Mesendoderm (in vitro differentiated cells): ENCODE results near the gene FOXP1.
A peak's percentile ranks its signal among the peaks of the same experiment; 100 is the strongest.

Experiments used
- DNase-seq: peaks from one replicate; pipeline ENCODE4 v3.0.0; 2013
- H2AK5ac ChIP-seq: 2 replicates; pipeline ENCODE4 v1.6.1; 2013; ENCODE audit warnings: low read length, inconsistent platforms
- H2BK120ac ChIP-seq: 2 replicates; pipeline ENCODE4 v1.6.1; 2013; ENCODE audit warnings: low read depth, mild to moderate bottlenecking, low read length, moderate library complexity, mixed read lengths
- H2BK15ac ChIP-seq: replicated peaks from 2 replicates; pipeline ENCODE4 v1.6.1; 2013; ENCODE audit warnings: low read depth, mild to moderate bottlenecking, moderate library complexity
- H2BK5ac ChIP-seq: 2 replicates; pipeline ENCODE4 v1.6.1; 2013; ENCODE audit warnings: low read length, inconsistent platforms
- H3K18ac ChIP-seq: 2 replicates; pipeline ENCODE4 v1.6.1; 2013; ENCODE audit warnings: mild to moderate bottlenecking, low read length, mixed read lengths
- H3K23ac ChIP-seq: one replicate; pipeline ENCODE4 v1.6.1; 2013; ENCODE audit warnings: low read length
- H3K27ac ChIP-seq: 2 replicates; pipeline ENCODE4 v1.5.1; 2013; ENCODE audit warnings: low read depth, mild to moderate bottlenecking, inconsistent platforms, low read length, moderate library complexity
- H3K27me3 ChIP-seq: 2 replicates; pipeline ENCODE4 v1.6.1; 2013; ENCODE audit warnings: low read length, control low read depth, mild to moderate bottlenecking, inconsistent platforms; ENCODE audit not compliant: insufficient read depth, poor library complexity
- H3K36me3 ChIP-seq: 2 replicates; pipeline ENCODE4 v1.6.1; 2013; ENCODE audit warnings: low read length, inconsistent platforms; ENCODE audit not compliant: control insufficient read depth, insufficient read depth
- H3K4ac ChIP-seq: one replicate; pipeline ENCODE4 v1.6.1; 2013; ENCODE audit warnings: low read depth, mild to moderate bottlenecking, low read length, moderate library complexity
- H3K4me1 ChIP-seq: 2 replicates; pipeline ENCODE4 v1.6.1; 2013; ENCODE audit warnings: low read depth, low read length, inconsistent platforms; ENCODE audit not compliant: control insufficient read depth
- H3K4me2 ChIP-seq: 2 replicates; pipeline ENCODE4 v1.6.1; 2013; ENCODE audit warnings: low read length
- H3K4me3 ChIP-seq: 2 replicates; pipeline ENCODE4 v1.5.1; 2013; ENCODE audit warnings: mild to moderate bottlenecking, low read length
- H3K56ac ChIP-seq: one replicate; pipeline ENCODE4 v1.6.1; 2013; ENCODE audit warnings: low read length
- H3K79me1 ChIP-seq: 2 replicates; pipeline ENCODE4 v1.6.1; 2013; ENCODE audit warnings: low read length, inconsistent platforms
- H3K79me2 ChIP-seq: 2 replicates; pipeline ENCODE4 v1.6.1; 2013; ENCODE audit warnings: mild to moderate bottlenecking, low read length; ENCODE audit not compliant: control insufficient read depth, insufficient read depth
- H3K9ac ChIP-seq: 2 replicates; pipeline ENCODE4 v1.6.1; 2013; ENCODE audit warnings: low read length, inconsistent platforms
- H4K5ac ChIP-seq: one replicate; pipeline ENCODE4 v1.6.1; 2013; ENCODE audit warnings: low read length
- H4K8ac ChIP-seq: one replicate; pipeline ENCODE4 v1.6.1; 2013; ENCODE audit warnings: low read depth, mild to moderate bottlenecking, control low read depth, low read length, moderate library complexity
- WGBS: extraction: QIAGEN DNeasy Blood & Tissue Kit; methylation state at CpG from one replicate; pipeline ENCODE4 v1.1.7; 2013; ENCODE audit warnings: low lambda C conversion rate, missing lambda C conversion rate; ENCODE audit not compliant: insufficient coverage; ENCODE audit errors: extremely low coverage; 5-methylcytosine and 5-hydroxymethylcytosine counted together

Gene FOXP1

GRCh38 chr3:71130471-71131374, 452.8 kb downstream of the FOXP1 start:
- no peaks in the 10 kb centered on the region for H3K79me1 ChIP-seq
- H2BK120ac ChIP-seq, result peak overlapping the region; percentile 85
- no peak overlapping the region for H4K8ac ChIP-seq
- peak overlapping the region; percentile 65 for H3K18ac ChIP-seq
- peak overlapping the region; percentile 18 for H3K4me2 ChIP-seq
- no peak overlapping the region for H2BK5ac ChIP-seq
- peak overlapping the region; percentile 76 for H2BK15ac ChIP-seq
- no CpG with 5 or more reads among the region's 19 CpGs for WGBS
- H4K5ac ChIP-seq, result no peak overlapping the region
- H3K9ac ChIP-seq, result peak overlapping the region; percentile 35
- no peaks in the 10 kb centered on the region for H3K36me3 ChIP-seq
- H3K27me3 ChIP-seq, result no peaks in the 10 kb centered on the region
- H3K4ac ChIP-seq, result peak overlapping the region; percentile 55
- H3K4me3 ChIP-seq, result no peak overlapping the region
- no peak overlapping the region for H2AK5ac ChIP-seq
- peak overlapping the region; percentile 69 for H3K27ac ChIP-seq
- H3K79me2 ChIP-seq, result no peaks in the 10 kb centered on the region
- H3K4me1 ChIP-seq, result peaks cover 3% of the 10 kb centered on the region
- H3K56ac ChIP-seq, result peak overlapping the region; percentile 59
- DNase-seq, result peak; percentile 67
- H3K23ac ChIP-seq, result no peak overlapping the region

- peak overlapping the region; percentile 59 for H3K56ac ChIP-seq
- no peaks in the 10 kb centered on the region for H3K27me3 ChIP-seq
- H3K18ac ChIP-seq, result peak overlapping the region; percentile 65
- no peak overlapping the region for H2BK5ac ChIP-seq
- no peaks in the 10 kb centered on the region for H3K79me2 ChIP-seq
- no peak overlapping the region for H4K8ac ChIP-seq
- H4K5ac ChIP-seq, result no peak overlapping the region
- H3K4ac ChIP-seq, result peak overlapping the region; percentile 55
- no peak overlapping the region for H2AK5ac ChIP-seq
- H3K23ac ChIP-seq, result no peak overlapping the region
- no peak overlapping the region for H3K4me3 ChIP-seq
- peak overlapping the region; percentile 76 for H2BK15ac ChIP-seq
- peak overlapping the region; percentile 35 for H3K9ac ChIP-seq
- DNase-seq, result peak; percentile 41
- H3K79me1 ChIP-seq, result no peaks in the 10 kb centered on the region
- H3K27ac ChIP-seq, result peak overlapping the region; percentile 69
- WGBS, result no CpG with 5 or more reads among the region's 13 CpGs
- H2BK120ac ChIP-seq, result peak overlapping the region; percentile 85
- H3K4me1 ChIP-seq, result peaks cover 3% of the 10 kb centered on the region
- H3K4me2 ChIP-seq, result peak overlapping the region; percentile 18
- no peaks in the 10 kb centered on the region for H3K36me3 ChIP-seq
These were observed 453.7 kb downstream of the FOXP1 start for GRCh38 chr3:71129611-71130431.

GRCh38 chr3:71128961-71129360, 454.6 kb downstream of the FOXP1 start:
- no peak overlapping the region for H3K18ac ChIP-seq
- peaks cover 3% of the 10 kb centered on the region for H3K4me1 ChIP-seq
- H4K8ac ChIP-seq, result no peak overlapping the region
- no peak overlapping the region for H3K4me3 ChIP-seq
- no peak overlapping the region for H2AK5ac ChIP-seq
- no peak overlapping the region for H2BK15ac ChIP-seq
- DNase-seq, result no peak
- H2BK120ac ChIP-seq, result no peak overlapping the region
- H3K27ac ChIP-seq, result no peak overlapping the region
- no CpG with 5 or more reads among the region's 6 CpGs for WGBS
- no peak overlapping the region for H3K4ac ChIP-seq
- no peaks in the 10 kb centered on the region for H3K36me3 ChIP-seq
- H3K9ac ChIP-seq, result no peak overlapping the region
- no peaks in the 10 kb centered on the region for H3K79me2 ChIP-seq
- no peaks in the 10 kb centered on the region for H3K79me1 ChIP-seq
- H3K23ac ChIP-seq, result no peak overlapping the region
- H2BK5ac ChIP-seq, result no peak overlapping the region
- no peak overlapping the region for H4K5ac ChIP-seq
- no peaks in the 10 kb centered on the region for H3K27me3 ChIP-seq
- no peak overlapping the region for H3K4me2 ChIP-seq
- H3K56ac ChIP-seq, result no peak overlapping the region

- no CpG with 5 or more reads among the region's 7 CpGs for WGBS
- Histone ChIP-seq H3K4me1 (peaks cover 3% of the 10 kb centered on the region), H3K79me1 (no peaks in the 10 kb centered on the region), H3K18ac (peak overlapping the region; percentile 80), H3K9ac (no peak overlapping the region), H2BK5ac (no peak overlapping the region), H2BK120ac (peak overlapping the region; percentile 78), H3K27me3 (no peaks in the 10 kb centered on the region), H4K8ac (no peak overlapping the region), H3K56ac (no peak overlapping the region), H2AK5ac (no peak overlapping the region), H3K36me3 (no peaks in the 10 kb centered on the region), H3K4me2 (no peak overlapping the region), H3K23ac (no peak overlapping the region), H3K27ac (no peak overlapping the region), H2BK15ac (no peak overlapping the region), H4K5ac (no peak overlapping the region), H3K4ac (no peak overlapping the region), H3K79me2 (no peaks in the 10 kb centered on the region), H3K4me3 (no peak overlapping the region)
- no peak for DNase-seq
These were observed 455.7 kb downstream of the FOXP1 start for GRCh38 chr3:71127844-71128243.

- H3K23ac ChIP-seq, result no peak overlapping the region
- WGBS, result no CpG with 5 or more reads among the region's 7 CpGs
- H3K79me2 ChIP-seq, result no peaks in the 10 kb centered on the region
- H3K4me3 ChIP-seq, result no peak overlapping the region
- DNase-seq, result no peak
- peak overlapping the region; percentile 11 for H3K56ac ChIP-seq
- no peak overlapping the region for H3K9ac ChIP-seq
- H3K4ac ChIP-seq, result peak overlapping the region; percentile 68
- no peak overlapping the region for H2AK5ac ChIP-seq
- H3K27me3 ChIP-seq, result no peaks in the 10 kb centered on the region
- no peak overlapping the region for H2BK5ac ChIP-seq
- no peaks in the 10 kb centered on the region for H3K36me3 ChIP-seq
- H2BK15ac ChIP-seq, result no peak overlapping the region
- peak overlapping the region; percentile 80 for H3K18ac ChIP-seq
- no peaks in the 10 kb centered on the region for H3K79me1 ChIP-seq
- H3K4me2 ChIP-seq, result no peak overlapping the region
- peaks cover 3% of the 10 kb centered on the region for H3K4me1 ChIP-seq
- no peak overlapping the region for H4K5ac ChIP-seq
- no peak overlapping the region for H3K27ac ChIP-seq
- no peak overlapping the region for H4K8ac ChIP-seq
- H2BK120ac ChIP-seq, result peak overlapping the region; percentile 78
These were observed 456.3 kb downstream of the FOXP1 start for GRCh38 chr3:71127052-71127831.
